Type B pancreatic cell (in vitro differentiated cells): ENCODE measurements around the gene BIRC5. TPM values are rescaled to one million over a fixed set of nuclear protein-coding genes. Genes with fewer than 3 reads are reported as not detected.
"Not testable (repeated sequence)": the region's sequence is repeated elsewhere in the genome, so short reads cannot be mapped to it uniquely, and the experiment has no call there.

Experiments used
- DNase-seq: peaks from one replicate; pipeline ENCODE4 v3.0.0; 2021; ENCODE audit warnings: mixed read lengths; ENCODE audit not compliant: unreplicated experiment; ENCODE audit errors: extremely low spot score
- H3K27ac Mint-ChIP-seq: 2 replicates; pipeline ENCODE4 v1.8.0; 2021; ENCODE audit warnings: mild to moderate bottlenecking, mixed read lengths
- H3K27me3 Mint-ChIP-seq: 2 replicates; pipeline ENCODE4 v1.8.0; 2021; ENCODE audit warnings: mixed read lengths
- H3K36me3 Mint-ChIP-seq: 2 replicates; pipeline ENCODE4 v1.8.0; 2021; ENCODE audit warnings: mixed read lengths
- H3K4me1 Mint-ChIP-seq: one replicate; pipeline ENCODE4 v1.8.0; 2021; ENCODE audit warnings: mixed read lengths; ENCODE audit not compliant: unreplicated experiment
- H3K4me3 Mint-ChIP-seq: 2 replicates; pipeline ENCODE4 v1.8.0; 2021; ENCODE audit warnings: mild to moderate bottlenecking, mixed read lengths
- H3K9me3 Mint-ChIP-seq: 2 replicates; pipeline ENCODE4 v1.8.0; 2021; ENCODE audit warnings: mixed read lengths
- CTCF ChIP-seq: fragments of 200-600 bp; sonication (generic); conservative IDR thresholded peaks from 2 replicates; pipeline ENCODE4 v1.5.0; 2021; ENCODE audit warnings: antibody characterized with exemption, mild to moderate bottlenecking
- total RNA-seq: library from RNA; stranded (reverse); gene quantifications from 2 replicates; pipeline ENCODE4 v1.2.1, GENCODE V29; 2021; ENCODE audit warnings: low replicate concordance

BIRC5 gene
- total RNA-seq, 1 donor from 2014 or later = 63.3 TPM

GRCh38 chr17:78168903-78169793, 44.9 kb upstream of the BIRC5 start:
- Mint-ChIP-seq H3K27ac (peak overlapping the region; percentile 48), H3K36me3 (peaks cover 3% of the 10 kb centered on the region), H3K9me3 (no peaks in the 10 kb centered on the region), H3K27me3 (no peaks in the 10 kb centered on the region), H3K4me3 (peak overlapping the region; percentile 81), H3K4me1 (peaks cover 11% of the 10 kb centered on the region)
- DNase-seq = no peak
- no peak for TF ChIP-seq CTCF

GRCh38 chr17:78170692-78171590, 43.1 kb upstream of the BIRC5 start:
- Mint-ChIP-seq H3K27me3 (no peaks in the 10 kb centered on the region), H3K4me1 (peaks cover 11% of the 10 kb centered on the region), H3K9me3 (no peaks in the 10 kb centered on the region), H3K36me3 (peaks cover 3% of the 10 kb centered on the region), H3K27ac (peak overlapping the region; percentile 56), H3K4me3 (peak overlapping the region; percentile 75)
- no peak for TF ChIP-seq CTCF
- no peak for DNase-seq

DNA sequence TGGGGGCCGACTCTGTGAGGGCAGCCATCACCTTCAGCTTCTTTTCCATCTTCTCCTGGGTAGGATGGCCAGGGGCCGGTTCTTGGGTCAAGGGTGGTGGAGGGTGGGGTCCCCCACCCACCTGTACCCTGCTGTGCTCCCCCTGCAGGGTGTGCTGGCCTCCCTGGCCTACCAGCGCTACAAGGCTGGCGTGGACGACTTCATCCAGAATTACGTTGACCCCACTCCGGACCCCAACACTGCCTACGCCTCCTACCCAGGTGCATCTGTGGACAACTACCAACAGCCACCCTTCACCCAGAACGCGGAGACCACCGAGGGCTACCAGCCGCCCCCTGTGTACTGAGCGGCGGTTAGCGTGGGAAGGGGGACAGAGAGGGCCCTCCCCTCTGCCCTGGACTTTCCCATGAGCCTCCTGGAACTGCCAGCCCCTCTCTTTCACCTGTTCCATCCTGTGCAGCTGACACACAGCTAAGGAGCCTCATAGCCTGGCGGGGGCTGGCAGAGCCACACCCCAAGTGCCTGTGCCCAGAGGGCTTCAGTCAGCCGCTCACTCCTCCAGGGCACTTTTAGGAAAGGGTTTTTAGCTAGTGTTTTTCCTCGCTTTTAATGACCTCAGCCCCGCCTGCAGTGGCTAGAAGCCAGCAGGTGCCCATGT, 42.3 kb upstream of the BIRC5 start:
- H3K4me1 Mint-ChIP-seq = peaks cover 11% of the 10 kb centered on the region
- peak overlapping the region; percentile 73 for H3K27ac Mint-ChIP-seq
- H3K36me3 Mint-ChIP-seq, H3K9me3 Mint-ChIP-seq, H3K27me3 Mint-ChIP-seq, DNase-seq: not testable (repeated sequence)
- peak overlapping the region; percentile 34 for H3K4me3 Mint-ChIP-seq

DNA sequence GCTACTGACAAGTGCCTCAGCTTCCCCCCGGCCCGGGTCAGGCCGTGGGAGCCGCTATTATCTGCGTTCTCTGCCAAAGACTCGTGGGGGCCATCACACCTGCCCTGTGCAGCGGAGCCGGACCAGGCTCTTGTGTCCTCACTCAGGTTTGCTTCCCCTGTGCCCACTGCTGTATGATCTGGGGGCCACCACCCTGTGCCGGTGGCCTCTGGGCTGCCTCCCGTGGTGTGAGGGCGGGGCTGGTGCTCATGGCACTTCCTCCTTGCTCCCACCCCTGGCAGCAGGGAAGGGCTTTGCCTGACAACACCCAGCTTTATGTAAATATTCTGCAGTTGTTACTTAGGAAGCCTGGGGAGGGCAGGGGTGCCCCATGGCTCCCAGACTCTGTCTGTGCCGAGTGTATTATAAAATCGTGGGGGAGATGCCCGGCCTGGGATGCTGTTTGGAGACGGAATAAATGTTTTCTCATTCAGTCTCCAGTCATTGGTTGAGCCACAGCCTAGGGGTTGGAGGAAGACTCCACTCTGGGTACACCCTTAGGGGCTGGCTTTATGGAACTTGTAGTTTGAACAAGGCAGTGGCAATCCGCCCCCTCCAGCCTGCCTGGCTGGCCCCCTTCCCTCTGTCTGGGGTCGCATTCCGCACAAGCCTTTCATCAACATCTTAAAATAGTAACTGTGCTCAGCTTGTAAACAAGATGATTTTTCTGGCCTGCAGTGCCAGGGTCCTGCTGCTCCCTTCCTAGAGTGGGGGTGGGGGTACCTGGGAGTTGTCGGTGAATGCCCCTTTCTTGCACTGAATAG, 41.6 kb upstream of the BIRC5 start:
- Mint-ChIP-seq H3K27ac (peak overlapping the region; percentile 73), H3K36me3 (peaks cover 3% of the 10 kb centered on the region), H3K4me3 (peak overlapping the region; percentile 28), H3K9me3 (no peaks in the 10 kb centered on the region), H3K27me3 (no peaks in the 10 kb centered on the region), H3K4me1 (peaks cover 11% of the 10 kb centered on the region)
- no peak for DNase-seq
- no peak for TF ChIP-seq CTCF

DNA sequence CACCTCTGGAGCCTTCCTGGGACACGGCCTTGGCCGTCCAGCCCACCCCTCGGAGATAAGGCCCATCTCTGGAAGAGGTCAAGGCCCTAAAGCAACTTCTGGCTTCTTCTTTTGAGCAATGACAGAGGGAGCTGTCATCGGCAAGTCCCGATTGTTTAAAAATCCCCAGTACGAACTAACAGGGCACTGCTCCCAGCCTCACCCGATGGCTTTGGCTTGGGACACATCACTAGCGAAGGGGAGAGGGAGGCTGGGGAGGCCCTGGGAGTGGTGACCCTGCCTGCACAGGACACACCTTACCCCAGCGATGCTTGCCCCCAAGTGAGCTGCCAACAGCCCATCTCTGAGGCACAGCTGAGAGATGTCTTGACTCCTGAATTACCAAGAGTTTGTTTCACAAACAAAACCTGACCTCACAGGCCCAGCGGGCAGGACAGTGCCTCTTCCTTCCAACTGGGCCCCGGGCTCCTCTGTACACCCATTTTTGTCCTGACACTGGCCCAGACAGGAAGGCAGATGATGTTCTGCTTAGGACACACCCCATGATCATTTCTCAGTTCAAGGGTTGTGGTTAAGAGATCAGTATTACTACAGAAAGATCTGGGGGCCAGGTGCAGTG, 40.8 kb upstream of the BIRC5 start:
- TF ChIP-seq CTCF = no peak
- DNase-seq = no peak
- Mint-ChIP-seq H3K9me3 (no peaks in the 10 kb centered on the region), H3K27me3 (no peaks in the 10 kb centered on the region), H3K36me3 (peaks cover 3% of the 10 kb centered on the region), H3K27ac (peak overlapping the region; percentile 73), H3K4me1 (peaks cover 11% of the 10 kb centered on the region), H3K4me3 (no peak overlapping the region)
